GM19239 (cell line): ENCODE data around the gene NUAK2.

Experiments used
- DNase-seq: peaks from one replicate; pipeline ENCODE4 v3.0.0; 2011; ENCODE audit warnings: low spot score; ENCODE audit not compliant: insufficient read length
- FAIRE-seq: peaks from 2 replicates; lab custom pipeline; 2011; peaks lifted over from hg19 to GRCh38; lab: Jason Lieb, UNC

The NUAK2 gene

GRCh38 chr1:205279986-205280385, 41.6 kb downstream of the NUAK2 start:
- FAIRE-seq: no peak
- DNase-seq: no peak

- FAIRE-seq (no peak), DNase-seq (no peak)
Observed at GRCh38 chr1:205276689-205277065, 44.9 kb downstream of the NUAK2 start.

- FAIRE-seq (no peak), DNase-seq (no peak)
Observed at GRCh38 chr1:205275916-205276688, 45.4 kb downstream of the NUAK2 start.

DNA sequence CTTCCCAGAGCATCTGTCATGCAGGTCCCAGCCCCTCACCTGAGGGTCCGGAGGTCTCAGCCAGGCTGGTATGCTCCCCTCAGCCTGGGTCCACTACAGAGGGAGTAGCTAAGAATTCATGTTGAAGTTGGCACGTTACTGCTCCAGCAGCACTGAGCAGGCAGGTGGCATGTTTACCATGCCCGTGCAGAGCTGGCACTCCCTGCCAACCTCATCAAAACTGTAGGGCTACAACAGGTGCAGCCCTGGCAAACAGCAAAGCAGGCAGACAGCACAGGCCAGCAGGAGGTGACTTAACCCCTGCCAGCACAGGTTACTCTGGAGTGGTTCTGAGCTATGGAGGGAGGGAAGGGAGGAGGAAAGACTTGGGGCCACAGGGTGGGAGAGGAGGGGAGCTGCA, 46.4 kb downstream of the NUAK2 start:
- FAIRE-seq: no peak
- no peak for DNase-seq

- FAIRE-seq (no peak), DNase-seq (no peak)
Observed at GRCh38 chr1:205274041-205274691, 47.4 kb downstream of the NUAK2 start.

GRCh38 chr1:205273551-205273982, 48.0 kb downstream of the NUAK2 start:
- FAIRE-seq (peak; percentile 95), DNase-seq (peak; percentile 93)

GRCh38 chr1:205272536-205272935, 49.0 kb downstream of the NUAK2 start:
- FAIRE-seq (no peak), DNase-seq (no peak)

DNA sequence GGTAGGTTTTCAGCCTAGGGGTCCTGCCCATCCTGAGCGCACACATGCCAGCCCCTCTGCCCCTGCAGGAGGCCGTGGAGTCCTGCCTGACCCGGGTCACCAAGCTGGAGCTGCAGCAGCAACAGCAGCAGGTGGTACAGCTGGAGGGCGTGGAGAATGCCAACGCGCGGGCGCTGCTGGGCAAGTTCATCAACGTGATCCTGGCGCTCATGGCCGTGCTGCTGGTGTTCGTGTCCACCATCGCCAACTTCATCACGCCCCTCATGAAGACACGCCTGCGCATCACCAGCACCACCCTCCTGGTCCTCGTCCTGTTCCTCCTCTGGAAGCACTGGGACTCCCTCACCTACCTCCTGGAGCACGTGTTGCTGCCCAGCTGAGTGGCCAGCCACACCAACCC, 49.8 kb downstream of the NUAK2 start:
- no peak for DNase-seq
- FAIRE-seq: no peak

- FAIRE-seq (no peak), DNase-seq (no peak)
Observed at GRCh38 chr1:205271277-205271676, 50.3 kb downstream of the NUAK2 start.

DNA sequence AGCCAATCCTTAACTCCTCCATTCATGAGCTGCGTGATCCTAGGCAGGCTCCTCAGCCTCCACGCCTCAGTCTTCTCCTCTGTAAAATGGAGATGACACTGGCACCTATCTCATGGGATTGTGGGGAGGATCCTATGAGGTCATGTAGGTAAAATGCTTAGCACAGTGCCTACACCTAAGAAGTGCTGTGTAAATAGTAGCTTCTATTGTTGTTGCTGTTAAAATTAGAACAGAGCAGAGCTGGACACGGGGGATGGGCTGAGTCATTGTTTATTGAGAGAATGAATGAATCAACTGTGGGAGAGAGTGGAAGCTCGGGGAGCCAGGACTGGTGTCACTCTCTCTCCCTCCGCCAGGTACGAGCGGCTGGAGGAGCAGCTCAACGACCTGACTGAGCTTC, 50.8 kb downstream of the NUAK2 start:
- FAIRE-seq (no peak), DNase-seq (no peak)

DNA sequence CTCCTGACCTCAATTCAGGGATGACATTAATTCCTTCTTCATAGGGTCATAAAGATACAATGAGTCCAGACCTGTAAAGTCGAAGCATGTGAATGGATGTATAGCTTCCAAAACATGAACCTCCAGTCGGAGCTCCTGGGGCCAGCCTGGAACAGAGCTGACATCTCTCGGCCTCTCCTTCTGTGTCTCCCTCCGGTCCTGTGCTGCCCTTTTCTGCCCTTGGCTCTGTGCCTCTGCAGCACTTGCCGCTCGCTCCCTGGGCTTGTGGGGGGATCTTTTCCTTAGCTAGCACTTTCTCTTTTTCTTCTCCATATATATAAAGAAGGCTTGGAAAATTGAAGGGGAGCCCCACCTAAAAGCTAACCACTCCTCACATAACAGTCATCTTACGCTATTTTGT, 51.3 kb downstream of the NUAK2 start:
- no peak for FAIRE-seq
- DNase-seq: no peak

DNA sequence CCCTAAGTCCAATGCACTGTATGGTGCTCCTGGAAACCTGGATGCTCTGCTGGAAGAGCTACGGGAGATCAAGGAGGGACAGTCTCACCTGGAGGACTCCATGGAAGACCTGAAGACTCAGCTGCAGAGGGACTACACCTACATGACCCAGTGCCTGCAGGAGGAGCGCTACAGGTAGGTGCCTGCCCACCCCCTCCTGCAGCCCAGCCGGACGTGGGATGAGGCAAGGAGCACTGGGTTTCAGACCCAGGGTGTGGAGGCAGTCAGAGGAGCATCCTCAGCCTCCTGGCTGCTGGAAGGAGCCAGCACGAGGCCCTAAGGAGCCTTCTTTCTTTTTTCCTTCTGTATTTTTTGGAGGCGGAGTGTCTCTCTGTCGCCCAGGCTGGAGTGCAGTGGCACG, 51.8 kb downstream of the NUAK2 start:
- no peak for FAIRE-seq

DNA sequence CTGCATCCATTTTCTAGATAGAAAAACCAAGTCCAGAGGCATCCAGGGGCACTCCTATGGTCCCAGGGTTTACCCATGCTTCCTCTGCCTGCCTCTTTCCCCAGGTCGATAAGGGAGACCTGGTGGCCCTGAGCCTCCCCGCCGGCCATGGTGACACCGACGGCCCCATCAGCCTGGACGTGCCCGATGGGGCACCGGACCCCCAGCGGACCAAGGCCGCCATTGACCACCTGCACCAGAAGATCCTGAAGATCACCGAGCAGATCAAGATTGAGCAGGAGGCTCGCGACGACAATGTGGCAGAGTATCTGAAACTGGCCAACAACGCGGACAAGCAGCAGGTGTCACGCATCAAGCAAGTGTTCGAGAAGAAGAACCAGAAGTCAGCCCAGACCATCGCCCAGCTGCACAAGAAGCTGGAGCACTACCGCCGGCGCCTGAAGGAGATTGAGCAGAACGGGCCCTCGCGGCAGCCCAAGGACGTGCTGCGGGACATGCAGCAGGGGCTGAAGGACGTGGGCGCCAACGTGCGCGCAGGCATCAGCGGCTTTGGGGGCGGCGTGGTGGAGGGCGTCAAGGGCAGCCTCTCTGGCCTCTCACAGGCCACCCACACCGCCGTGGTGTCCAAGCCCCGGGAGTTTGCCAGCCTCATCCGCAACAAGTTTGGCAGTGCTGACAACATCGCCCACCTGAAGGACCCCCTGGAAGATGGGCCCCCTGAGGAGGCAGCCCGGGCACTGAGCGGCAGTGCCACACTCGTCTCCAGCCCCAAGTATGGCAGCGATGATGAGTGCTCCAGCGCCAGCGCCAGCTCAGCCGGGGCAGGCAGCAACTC, 52.5 kb downstream of the NUAK2 start:
- FAIRE-seq (no peak), DNase-seq (no peak)

More for the DNA sequence above, 51.8 kb downstream of the NUAK2 start:
- no peak for DNase-seq

GRCh38 chr1:205267306-205267902, 54.1 kb downstream of the NUAK2 start:
- FAIRE-seq (no peak), DNase-seq (no peak)

- FAIRE-seq (no peak), DNase-seq (no peak)
Observed at GRCh38 chr1:205266611-205267305, 54.8 kb downstream of the NUAK2 start.

DNA sequence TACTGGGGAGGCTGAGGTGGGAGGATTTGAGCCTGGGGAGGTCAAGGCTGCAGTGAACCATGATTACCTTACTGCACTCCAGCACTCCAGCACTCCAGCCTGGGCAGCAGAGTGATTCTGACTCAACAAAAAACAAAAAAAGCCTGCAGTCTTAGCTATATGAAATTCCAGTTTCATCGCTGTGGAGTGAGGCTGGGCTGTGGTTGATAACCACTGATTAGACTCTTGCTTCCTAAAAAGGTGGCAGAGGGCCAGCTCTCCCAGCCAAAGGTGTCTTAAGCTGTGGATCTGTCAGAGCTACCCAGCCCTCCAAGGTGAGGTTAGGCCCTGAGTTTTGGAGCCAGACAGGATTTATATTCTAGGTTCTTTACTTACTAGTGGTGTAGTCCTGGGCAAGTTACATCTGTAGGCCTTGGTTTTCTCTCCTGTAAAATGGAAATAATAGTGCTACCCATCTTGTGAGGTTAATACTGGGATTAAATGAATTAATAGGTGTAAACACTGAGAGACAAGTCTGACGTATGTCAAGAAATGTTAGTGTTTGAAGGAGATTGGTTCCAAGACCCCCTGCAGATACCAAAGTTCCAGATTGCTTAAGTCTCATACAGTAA, 57.9 kb downstream of the NUAK2 start:
- FAIRE-seq (no peak), DNase-seq (no peak)

DNA sequence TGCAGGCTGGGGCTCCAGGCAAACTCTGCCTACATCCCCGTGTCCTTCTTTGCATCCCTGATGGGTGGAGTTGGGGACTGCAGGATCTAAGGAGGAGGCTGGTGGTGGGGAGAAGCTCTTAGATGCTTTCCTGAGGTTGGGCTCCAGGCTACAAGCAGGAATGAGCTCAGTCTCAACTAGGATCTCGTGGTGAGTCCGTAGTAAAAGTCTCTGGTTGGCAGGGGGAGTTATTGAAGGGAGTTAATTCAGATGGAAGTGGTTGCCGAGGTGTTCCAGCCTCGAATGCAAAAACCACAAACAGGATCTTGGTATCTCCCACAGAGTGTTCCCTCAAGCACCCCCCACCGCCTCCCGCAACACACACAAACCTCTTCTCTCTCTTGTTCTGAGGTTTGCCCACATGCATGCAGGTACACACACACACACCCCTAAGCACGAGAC, 58.8 kb downstream of the NUAK2 start:
- DNase-seq: no peak
- FAIRE-seq: no peak

DNA sequence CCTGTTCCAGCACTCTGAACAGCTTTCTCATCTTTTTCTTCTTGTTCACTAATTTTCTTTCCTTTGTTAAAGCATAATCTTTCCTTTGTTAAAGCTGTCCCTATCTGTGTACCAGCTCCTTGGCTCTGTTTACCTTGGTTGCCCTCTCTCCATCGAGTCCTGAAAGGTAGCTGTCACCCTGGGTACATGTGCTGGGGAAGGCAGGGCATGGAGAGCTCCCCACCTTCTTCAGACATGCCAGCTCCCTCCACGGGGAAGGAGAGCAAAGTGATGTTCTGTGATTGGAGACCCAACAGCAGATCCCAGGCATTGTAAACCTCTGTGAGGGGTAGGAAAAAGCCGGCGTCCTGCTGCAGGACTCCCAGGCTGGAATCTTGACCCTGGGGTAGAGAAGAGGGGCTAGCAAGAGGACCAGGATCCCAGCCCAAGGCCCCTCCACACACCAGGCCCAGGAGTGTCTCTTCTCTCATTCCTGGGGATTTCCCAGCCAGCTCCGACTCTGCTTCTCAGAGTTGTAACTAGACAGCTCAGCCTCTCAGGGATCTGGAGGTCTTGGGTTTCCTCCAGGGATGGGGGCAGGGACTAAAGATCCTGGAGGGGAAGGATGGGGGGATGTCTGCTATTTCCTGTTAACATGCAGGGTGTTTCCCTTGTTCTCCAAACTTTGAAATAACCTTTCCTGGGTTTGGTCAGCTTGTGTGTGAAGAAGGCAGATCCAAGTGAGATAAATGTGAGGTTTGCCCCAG, 59.4 kb downstream of the NUAK2 start:
- DNase-seq (no peak), FAIRE-seq (no peak)
